GM12865 (cell line): ENCODE data around the gene INAVA.

Experiments
- DNase-seq: peaks from one replicate; pipeline ENCODE4 v3.0.0; 2010; ENCODE audit warnings: low read depth
- H3K4me3 ChIP-seq: 2 replicates; pipeline ENCODE4 v1.5.1; 2011; ENCODE audit warnings: mild to moderate bottlenecking, low read depth, low read length, control low read depth
- CTCF ChIP-seq: IDR thresholded peaks from 2 replicates; pipeline ENCODE4 v1.5.1; 2011; ENCODE audit warnings: low read length, control low read depth, low read depth, inconsistent platforms; ENCODE audit not compliant: insufficient read depth; ENCODE audit errors: missing control alignments

Gene INAVA

GRCh38 chr1:200857804-200858203, 36.9 kb upstream of the INAVA start:
- no peak overlapping the region for H3K4me3 ChIP-seq
- TF ChIP-seq CTCF: no peak
- no peak for DNase-seq

GRCh38 chr1:200861937-200862647, 32.6 kb upstream of the INAVA start:
- TF ChIP-seq CTCF: no peak
- DNase-seq: peak; percentile 68

GRCh38 chr1:200862713-200863415, 31.8 kb upstream of the INAVA start:
- DNase-seq: peak; percentile 59
- TF ChIP-seq CTCF: no peak

More at GRCh38 chr1:200861937-200862647, 32.6 kb upstream of the INAVA start:
- H3K4me3 ChIP-seq: no peak overlapping the region

GRCh38 chr1:200866116-200866515, 28.6 kb upstream of the INAVA start:
- DNase-seq: no peak
- no peak overlapping the region for H3K4me3 ChIP-seq
- TF ChIP-seq CTCF: no peak

More at GRCh38 chr1:200862713-200863415, 31.8 kb upstream of the INAVA start:
- H3K4me3 ChIP-seq: no peak overlapping the region; the same call in 1 of the 2 replicates

- no peak for TF ChIP-seq CTCF
These were observed 28.2 kb upstream of the INAVA start for GRCh38 chr1:200866521-200866920.

GRCh38 chr1:200867018-200867811, 27.5 kb upstream of the INAVA start:
- H3K4me3 ChIP-seq: peak overlapping the region; percentile 4
- peak; percentile 86 for DNase-seq
- no peak for TF ChIP-seq CTCF

More at GRCh38 chr1:200866521-200866920, 28.2 kb upstream of the INAVA start:
- H3K4me3 ChIP-seq: no peak overlapping the region
- peak; percentile 97 for DNase-seq
